ENCODE measurements around the gene METRN.
"Not testable (repeated sequence)": the region's sequence is repeated elsewhere in the genome, so short reads cannot be mapped to it uniquely, and the experiment has no call there.

The METRN gene

DNA sequence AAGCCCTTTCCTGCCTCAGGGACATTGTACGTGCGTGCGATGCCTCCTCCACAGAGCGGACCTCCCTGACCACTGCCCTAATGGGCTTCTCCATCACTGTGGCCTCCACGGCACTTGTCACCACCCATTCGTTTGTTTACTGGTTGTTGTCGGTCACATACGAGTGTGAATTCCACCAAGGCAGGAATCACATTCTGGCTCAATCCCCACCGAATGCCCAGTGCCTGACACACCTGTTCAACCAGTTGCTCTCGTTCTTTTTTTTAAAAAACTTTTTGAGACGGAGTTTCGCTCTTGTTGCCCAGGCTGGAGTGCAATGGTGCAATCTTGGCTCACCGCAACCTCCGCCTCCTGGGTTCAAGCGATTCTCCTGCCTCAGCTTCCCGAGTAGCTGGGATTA lies 23.7 kb upstream of the METRN start:
- not testable (repeated sequence) for DNase-seq (ENCODE audit: low spot score)

DNA sequence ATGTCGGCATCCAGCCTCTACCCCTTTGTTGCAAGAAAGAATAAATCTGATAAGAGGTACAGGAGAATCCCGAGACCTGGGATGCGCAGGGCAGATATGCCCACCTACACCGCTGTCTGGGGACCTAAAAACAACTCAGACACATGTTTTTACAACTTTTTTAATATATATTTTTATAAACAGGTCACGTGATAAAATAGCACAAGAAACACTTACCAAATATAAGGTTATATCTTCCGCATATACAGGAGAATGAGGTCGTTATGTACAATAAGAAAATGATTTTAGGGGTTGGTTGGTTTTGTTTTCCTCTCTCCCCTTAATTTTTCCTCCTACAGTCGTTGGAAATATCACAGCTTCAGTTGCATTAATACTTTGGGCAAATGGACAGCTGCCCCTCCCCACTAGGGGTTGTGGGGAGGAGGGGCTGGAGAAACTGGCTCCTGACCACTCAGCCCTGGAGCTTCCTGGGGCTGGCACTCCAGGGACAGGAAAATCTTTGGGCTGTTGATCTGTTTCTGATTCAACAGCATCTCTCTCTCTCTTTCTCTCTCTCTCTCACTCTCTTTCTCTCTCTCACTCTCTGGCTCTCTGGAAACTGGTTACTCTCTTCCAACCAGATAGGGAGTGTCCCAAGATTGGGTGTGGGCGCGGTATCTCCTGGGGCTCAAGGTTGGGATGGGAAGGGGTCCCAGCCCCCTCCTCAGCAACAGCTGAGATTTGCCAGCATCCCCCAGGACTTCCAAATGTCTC lies 22.4 kb upstream of the METRN start:
- DNase-seq (ENCODE audit: low spot score) = no peak

DNA sequence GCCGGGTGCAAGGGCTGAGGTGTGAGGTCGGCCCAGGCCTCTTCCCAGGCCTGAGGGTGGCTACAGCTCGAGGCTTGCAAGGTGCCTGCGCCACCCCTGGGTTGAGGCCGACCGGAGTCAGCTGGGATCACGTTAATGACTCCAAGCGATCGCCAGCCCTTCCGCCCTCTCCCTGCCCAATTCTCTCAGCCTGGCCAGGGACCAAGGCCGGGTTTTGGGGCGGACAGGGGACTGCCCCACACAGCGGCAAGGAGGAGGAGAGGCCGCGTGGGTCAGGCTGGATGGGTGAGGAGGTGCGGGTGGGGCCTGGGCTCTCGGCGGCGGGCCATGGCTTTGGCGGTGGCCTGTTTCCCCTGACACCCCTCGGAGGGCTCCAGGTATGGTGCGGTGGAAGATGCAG lies 21.6 kb upstream of the METRN start:
- no peak for DNase-seq (ENCODE audit: low spot score)

DNA sequence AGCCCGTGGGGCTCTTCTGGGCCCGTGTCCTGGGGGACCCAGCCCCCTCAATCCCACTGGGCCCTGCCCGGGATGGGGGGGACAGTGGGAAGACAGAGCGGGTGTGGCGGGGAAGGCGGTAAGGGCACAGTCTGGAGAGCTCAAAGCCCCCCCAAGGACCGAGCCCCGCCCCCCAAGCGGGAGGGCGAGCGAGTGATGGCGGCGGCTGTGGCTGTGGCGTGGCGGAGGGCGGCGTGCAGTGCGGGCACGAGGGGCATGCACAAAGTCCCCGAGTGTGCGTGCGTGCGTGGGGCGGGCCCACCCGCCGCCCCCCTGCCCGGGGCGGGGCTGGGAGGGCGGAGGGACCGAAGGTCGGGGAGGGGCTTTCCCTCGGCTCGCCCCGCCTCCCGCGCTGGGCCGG lies 21.2 kb upstream of the METRN start:
- DNase-seq (ENCODE audit: low spot score) = no peak

DNA sequence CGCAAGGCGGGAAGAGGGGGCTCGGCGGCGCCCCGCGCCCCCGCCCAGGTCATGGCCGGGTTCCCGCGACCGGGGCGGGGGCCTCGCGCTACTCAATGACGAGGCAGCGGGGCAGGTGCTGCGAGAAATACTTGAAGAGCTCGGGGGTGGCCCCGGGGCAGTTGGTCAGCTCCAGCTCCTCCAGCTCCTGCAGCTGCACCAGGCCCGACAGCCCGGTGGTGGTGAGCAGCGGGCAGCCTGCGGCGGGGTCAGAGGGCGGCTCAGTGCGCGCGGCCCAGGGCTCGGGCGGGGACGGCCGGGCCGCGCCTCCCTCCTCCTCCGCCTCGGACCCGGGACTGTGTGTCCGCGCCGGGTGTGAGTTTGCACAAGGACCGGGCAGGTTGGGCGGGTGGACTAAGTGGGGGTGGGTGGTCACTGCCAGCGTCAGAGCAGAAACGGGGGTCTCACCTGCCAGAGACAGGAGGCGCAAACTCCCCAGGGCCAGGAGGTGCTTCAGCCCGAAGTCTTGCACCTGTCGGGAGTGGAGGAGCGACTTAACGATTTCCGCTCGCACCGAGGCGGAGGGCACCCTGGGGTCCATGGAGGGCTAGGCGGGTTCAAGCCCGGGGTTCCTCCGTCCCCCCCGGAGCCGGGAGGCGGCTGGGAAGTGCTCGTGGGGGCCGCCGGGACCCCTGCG lies 20.6 kb upstream of the METRN start:
- DNase-seq (ENCODE audit: low spot score) = no peak

DNA sequence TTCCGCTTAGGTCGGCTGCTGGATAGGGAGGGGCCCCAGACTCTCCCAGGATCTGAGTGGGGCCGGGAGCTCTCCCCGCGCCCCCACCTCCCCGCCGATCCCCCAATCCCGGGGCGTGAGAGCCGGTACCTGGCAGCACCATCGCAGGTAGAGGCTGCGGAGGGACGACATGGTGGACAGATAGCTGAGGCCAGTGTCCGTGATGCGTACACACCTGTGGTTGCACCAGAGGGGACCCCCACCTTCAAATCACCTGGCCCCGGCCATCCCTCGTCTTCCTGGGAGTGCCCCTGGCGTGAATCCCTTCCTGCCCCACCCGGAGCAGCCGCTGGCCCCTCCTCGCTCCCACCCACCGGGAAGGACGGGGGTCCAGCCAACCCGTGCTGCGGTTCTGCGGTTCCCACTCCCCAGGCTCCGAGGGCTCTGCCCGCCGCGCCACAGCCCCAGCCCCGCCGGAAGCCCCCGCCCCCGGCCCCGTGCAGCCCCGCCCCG lies 20.0 kb upstream of the METRN start:
- DNase-seq (ENCODE audit: low spot score) = no peak

DNA sequence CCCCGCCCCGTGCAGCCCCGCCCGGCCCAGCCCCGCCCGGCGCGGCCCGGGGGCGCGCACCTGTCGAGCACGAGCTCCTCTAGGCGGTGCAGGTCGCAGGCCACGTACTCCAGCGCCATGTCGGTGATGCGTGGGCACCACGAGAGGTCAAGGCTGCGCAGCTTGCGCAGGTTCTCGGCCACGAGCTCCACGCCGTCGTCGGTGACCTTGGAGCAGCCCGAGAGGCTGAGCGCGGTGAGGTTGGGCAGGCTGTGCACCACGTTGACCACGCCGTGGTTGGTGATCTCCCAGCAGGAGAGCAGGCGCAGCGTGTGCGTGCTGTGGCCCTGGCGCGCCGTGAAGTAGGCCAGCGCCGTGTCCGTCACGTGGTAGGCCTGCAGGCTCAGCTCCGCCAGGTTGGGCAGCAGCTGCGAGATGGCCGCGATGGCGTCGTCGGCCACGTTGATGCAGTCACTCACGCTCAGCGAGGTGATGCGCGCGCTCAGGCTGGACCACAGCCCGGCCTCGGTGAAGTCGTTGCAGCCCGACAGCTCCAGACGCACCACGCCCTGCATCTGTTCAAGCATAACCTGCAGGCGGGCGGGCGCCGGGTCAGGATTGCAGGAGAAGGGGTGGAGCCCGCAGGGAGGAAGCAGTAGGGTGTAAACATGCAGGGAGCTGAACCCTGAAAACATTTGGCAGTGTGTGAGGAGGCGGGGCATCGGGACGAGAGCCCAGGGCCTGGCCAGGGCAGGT lies 19.4 kb upstream of the METRN start:
- peak; percentile 67 for DNase-seq (ENCODE audit: low spot score)

DNA sequence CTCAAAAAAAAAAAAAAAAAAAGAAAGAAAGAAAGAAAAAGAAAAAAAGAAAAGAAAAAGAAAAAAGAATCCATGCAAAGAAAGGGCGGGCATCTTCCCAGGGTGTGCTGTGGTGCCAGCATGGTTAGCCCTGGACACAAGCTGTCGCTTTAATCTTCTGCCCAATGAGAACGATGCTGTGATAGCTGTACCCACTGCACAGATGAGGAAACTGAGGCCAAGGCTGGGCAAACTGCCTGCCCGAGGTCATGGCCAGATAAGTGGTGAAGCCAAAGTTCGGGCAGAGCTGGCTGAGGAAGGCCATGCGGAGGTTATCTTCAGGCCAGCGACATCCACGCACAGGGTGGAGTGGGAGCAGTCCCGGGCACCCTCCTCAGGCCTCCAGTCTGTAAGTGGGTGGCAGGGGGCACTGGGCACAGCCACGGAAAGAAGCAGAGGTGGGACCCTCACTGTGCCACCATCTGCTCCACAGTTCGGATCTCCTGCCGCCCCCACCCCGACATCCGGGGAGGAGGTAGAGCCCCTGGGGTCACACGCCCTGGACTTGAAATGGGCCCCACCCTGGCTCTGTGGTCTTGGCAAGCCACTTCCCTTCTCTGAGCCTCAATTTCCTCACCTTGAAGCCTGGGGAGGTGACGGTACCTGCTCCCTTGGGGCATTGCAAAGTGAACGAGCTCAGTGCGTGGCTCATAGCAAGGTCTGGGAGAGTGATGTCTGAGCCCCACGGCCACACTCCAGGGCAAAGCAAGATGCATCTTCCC lies 15.8 kb upstream of the METRN start:
- no peak for DNase-seq (ENCODE audit: low spot score)

DNA sequence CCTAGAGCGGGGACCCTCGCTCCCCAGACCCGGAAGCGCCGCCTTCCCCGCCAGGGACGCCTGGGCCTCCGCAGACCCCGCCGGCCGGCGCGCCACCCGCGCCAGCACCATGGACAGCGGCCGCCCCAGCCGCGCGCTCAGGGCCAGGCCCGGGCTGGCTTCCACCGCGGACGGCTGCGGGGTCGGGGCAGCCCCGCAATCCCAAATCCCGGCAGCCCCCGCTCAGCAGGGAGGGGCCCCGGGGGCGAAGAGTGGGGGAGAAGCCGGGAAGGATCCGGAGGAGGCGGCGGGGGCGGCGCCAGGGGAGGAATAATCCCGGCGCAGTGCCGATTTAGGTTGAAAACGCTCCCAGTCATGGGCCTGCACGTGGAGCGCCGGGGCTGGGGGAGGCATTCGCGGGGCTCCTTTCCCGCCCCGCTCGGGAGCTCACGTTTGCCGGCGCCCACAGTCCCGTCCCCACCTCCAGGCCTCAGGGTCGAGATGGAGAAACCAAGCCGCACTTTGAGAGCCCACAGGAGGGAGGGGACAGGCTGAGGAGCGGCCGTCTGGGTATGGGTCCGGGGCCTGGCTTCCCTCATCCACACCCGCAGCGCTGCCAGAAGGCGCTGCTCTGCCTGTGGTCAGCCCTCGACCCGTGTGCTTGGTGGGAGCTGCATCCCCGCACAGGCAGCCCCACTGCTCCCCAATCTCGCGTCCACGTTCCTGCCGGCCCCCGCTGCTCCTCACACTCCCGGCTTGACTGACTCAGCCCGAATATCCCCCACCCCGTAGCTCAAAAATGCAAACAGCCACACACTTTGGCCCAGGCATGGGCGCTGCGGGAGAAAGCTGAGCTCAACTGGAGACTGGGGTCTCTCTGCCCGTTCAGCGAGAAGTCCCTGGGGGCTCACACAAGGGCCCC lies 14.0 kb upstream of the METRN start:
- peak; percentile 43 for DNase-seq (ENCODE audit: low spot score)

DNA sequence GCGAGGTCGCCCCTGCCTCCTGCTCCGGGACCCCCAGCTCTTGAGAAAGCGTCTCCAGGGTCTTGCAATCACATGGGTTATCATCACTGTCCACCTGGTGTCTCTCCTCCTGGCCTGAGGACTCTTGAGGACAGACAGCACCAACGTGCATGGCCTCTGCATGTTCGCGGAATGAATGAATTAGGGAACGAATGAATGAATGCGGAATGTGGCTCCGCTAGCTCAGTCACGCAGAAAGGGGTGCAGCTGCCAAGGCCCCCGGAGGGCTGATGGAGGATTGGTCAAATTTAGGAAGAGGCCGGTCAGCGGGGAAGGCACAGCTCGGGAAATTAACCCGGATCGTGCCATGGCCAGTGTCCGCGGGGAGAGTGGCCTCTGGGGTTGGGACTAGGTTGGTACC lies 12.6 kb upstream of the METRN start:
- no peak for DNase-seq (ENCODE audit: low spot score)

DNA sequence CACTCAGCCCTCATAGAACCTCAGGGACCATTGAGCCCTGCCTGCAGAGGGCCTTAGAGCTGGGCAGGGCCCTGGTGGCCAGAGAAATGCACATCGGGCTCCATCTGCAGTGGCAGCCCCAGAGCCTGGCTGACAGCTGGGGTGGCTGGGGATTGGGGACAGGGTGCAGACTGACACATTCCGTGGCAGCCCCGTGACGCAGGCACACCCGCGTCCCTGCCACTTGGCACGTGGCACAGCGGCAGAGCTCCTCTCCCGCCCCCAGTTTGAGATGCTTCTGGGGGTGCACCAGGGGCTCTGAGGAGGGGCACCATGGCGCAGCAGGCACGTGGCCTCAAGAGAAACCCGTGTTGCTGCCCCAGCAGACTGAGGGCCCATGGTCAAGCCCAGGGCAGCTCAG lies 11.5 kb upstream of the METRN start:
- DNase-seq (ENCODE audit: low spot score) = no peak

DNA sequence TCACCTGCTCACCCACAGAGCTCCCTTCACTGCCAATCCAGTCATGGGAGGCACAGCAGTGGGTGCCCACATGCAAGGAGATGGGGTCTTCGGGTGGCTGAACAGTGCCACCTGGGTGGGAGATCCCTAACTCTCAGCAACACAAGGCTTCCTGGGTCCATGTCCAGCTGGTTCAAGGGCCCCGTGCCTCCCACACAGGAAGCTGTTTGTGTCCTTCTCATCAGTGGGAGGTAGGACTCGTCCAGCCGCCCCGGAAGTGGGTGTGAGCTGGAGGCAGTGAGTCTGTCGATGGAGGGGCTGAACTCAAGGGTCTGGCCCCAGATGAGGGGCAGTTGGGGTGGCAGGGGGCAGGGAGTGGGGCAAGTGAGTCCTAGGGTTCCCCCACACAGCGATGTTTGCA lies 10.9 kb upstream of the METRN start:
- DNase-seq (ENCODE audit: low spot score) = no peak

DNA sequence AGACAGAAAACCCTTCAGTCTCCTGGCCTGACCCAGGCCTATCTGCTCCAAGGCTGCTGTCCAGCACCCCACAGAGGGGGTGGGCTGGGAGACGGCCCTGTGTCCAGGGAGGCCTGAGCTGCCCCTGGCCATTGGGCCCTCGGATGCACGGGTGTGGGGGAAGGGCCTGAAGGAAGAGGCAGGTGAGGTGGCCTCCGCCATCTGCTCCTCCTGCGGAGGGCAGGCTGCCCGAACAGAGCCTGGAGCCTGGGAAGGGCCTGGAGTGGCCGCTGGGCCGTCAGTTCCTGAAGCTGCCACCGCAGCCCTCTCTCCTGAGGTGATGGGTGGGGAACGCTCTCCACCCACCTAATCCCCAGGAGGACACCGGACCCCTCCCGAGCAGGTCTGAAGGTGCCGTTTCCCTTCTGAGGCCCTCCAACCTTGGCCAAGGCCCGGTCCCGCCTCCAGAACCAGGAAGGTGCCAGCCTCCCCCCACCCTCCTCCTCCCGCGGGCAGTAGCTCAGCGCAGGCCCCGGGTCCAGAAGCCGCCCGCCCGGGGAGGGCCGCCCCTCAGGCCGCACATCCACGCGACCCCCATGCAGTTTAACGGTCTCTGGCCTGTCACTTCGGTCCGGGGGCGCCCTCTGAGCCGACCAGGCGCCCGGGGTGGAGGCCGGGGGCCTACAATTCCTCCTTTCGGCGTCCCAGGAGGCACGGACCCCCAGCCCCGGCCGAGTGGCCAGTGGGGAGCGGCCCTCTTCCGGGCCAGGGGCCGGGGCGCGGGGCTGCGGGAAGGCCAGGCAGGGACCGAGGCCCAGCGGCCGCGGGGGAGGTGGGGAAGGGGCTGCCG lies 10.2 kb upstream of the METRN start:
- no peak for DNase-seq (ENCODE audit: low spot score)

DNA sequence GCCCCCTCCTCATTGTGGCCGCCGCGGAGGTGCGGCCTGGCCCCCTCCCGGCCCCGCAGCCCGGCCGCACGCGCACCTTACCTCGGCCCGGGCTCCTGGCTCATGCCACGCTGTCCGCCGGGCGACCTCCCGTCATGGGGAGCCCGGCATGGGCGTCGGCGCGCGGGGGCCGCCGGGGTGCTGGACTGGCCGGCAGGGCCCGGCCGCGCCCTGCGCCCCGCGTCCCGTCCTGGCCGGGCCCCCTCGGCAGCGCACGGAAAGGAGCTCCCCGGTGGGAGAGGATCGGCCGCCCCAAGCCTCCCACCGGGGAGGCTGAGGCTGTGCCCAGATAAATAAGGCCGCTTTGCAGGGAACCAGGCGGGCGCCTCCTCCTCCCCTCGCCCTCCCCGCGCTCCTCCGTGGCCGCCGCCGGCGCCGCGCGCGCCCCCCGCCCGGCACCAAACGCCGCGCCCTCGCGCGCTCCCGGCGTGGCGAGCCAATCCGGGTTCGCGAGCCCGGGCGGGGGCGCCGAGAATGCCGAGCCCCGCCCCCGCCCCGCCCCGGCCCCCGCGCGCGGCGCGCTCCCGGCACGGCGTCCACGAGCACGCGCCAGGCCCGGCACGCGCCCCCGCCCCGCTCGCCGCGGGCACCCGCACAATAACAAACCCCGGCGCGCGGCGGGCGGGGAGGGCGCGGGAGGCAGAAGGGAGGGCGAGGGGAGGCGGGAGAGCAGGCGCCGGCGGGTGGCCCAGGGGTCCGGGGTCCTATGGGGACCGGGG lies 9.3 kb upstream of the METRN start, which contains the start of gene FBXL16:
Gene FBXL16, minus strand, starts transcription at position 371 of the 758 bp plus-strand sequence. CDS start 8,396 bp downstream, outside the sequence.
- DNase-seq (ENCODE audit: low spot score) = no peak

DNA sequence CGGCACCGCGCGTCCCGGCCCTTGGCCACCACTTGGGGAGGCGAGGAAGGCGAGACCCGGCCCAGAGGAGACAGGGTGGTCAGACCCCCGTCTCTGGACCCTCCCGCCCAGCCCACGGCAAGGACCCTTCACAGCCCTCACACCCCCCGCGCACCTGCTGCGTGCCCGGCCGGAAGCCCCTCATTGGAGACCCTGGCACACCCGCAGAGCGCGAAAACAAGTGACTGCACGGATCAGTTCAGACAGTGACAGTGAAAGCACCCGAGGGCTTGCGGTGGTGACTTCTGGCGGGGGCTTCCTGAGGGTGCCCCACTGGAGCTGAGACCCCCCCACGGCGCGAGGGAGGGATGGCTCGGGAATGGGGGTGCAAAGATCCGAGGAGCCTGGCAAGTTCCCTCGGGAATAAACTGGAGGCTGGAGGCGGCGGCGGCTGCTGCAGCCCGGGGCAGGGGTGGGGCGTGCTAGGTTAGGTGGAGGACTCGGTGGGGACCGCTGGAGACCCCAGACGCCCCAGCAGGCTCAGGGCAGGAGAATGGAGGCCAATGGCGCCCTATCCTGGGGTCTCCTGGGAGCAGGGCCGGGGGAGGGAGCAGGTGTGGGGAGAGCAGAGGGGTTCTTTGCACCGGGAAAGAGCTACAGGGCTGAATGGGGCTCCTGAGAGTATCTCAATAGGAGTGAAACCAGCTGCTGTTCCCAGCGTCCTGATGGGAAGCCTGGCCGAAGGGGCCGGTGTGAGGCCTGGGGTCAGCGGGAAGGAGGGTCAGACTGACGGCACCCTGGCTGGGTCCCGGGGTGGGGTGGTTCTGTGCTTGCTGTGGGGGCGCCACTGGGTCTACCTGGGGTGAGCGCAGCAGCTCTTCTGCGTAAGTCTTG lies 8.5 kb upstream of the METRN start:
- no peak for DNase-seq (ENCODE audit: low spot score)

DNA sequence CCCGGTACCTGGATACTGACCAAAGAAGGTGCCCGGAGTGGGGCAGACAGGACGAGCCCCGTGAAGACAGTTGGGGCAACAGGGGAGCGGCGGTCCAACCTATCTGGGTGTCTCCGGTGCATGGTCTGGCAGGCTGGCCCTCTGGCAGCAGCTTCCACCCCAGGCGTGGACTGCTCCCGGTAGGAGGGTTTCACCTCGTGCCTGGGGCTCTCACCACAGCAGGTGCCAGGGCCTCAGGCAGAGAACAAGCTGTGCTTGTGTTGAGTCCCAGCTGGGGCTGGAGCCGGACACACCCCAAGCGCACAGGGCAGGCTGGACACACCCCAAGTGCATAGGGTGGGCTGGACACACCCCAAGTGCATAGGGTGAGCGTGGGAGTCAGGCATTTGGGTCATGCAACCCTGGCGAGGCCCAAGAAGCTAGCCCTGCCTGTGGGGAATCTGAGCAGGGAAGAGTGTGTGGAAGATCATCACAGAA lies 7.8 kb upstream of the METRN start:
- no peak for DNase-seq (ENCODE audit: low spot score)

DNA sequence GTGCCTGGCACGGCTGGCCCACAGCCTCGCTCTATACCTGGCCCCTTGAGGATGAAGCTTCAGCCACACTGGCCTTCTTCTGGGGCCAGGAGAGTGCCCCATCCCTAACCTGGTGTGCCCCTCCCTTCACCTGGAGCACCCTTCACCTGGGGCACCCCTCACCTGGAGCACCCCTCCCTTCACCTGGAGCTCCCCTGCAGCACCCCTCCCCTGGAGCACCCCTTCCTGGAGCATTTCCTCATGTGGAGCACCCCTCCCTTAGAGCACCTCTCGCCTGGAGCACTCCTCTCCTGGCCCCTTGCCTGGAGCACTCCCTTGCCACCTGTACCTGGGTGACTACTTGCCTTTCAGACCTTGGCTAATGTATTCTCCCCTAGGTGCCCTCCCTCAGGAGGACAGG lies 6.9 kb upstream of the METRN start:
- DNase-seq (ENCODE audit: low spot score) = no peak

DNA sequence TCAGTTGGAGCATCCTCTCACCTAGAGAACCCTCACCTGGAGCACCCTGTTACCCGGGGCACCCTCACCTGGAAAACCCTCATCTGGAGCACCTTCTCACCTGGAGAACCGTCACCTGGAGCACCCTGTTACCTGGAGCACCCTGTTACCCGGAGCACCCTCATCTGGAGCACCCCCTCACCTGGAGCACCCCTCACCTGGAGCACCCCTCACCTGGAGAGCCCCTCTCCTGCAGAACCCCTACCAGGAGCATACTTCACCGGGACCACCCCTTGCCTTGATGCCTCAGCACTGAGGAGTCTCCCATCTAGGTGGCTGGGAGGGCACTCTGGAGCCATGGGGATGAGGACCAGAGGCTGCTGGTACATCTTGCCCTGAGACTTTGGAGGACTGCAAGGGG lies 6.0 kb upstream of the METRN start:
- no peak for DNase-seq (ENCODE audit: low spot score)

Measured in CD4-positive, alpha-beta T cell treated with Interleukin-15 for 4 hours (primary cell).